MM.1S (cell line): ENCODE measurements around the gene CTSO.

ENCODE experiments used
- CTCF ChIP-seq: fragments of 300-600 bp; sonication (generic); IDR thresholded peaks from 2 replicates; pipeline ENCODE4 v1.5.1; 2016; ENCODE audit warnings: antibody characterized with exemption, low read length, mixed read lengths
- EZH2 ChIP-seq: fragments of 300-600 bp; sonication (generic); optimal IDR thresholded peaks from 2 replicates; pipeline ENCODE3; 2017; ENCODE audit warnings: low read depth, mild to moderate bottlenecking, antibody characterized with exemption, low read length, mixed read lengths
- EZH2phosphoT487 ChIP-seq: fragments of 300-600 bp; sonication (generic); IDR thresholded peaks from 2 replicates; pipeline ENCODE4 v1.6.1; 2018; ENCODE audit warnings: antibody characterized with exemption, low read length

- TF ChIP-seq EZH2 (no peak), CTCF (no peak), EZH2phosphoT487 (no peak)
Measured at GRCh38 chr4:155889031-155889793, 64.5 kb downstream of the CTSO start.
